AG10803 (cell line): ENCODE results near the gene TMEM178B.

Source experiments
- DNase-seq: peaks from one replicate; pipeline ENCODE4 v3.0.0; 2010; ENCODE audit warnings: low read depth
- H3K4me3 ChIP-seq: 2 replicates; pipeline ENCODE4 v1.5.1; 2011; ENCODE audit warnings: mild to moderate bottlenecking, low read length, control low read depth
- TF ChIP-seq, protein P1 (sequence below): conservative IDR thresholded peaks from 2 replicates; pipeline ENCODE4 v1.5.1; 2011; ENCODE audit warnings: mild to moderate bottlenecking, low read length, control low read depth, inconsistent platforms

Gene TMEM178B

DNA sequence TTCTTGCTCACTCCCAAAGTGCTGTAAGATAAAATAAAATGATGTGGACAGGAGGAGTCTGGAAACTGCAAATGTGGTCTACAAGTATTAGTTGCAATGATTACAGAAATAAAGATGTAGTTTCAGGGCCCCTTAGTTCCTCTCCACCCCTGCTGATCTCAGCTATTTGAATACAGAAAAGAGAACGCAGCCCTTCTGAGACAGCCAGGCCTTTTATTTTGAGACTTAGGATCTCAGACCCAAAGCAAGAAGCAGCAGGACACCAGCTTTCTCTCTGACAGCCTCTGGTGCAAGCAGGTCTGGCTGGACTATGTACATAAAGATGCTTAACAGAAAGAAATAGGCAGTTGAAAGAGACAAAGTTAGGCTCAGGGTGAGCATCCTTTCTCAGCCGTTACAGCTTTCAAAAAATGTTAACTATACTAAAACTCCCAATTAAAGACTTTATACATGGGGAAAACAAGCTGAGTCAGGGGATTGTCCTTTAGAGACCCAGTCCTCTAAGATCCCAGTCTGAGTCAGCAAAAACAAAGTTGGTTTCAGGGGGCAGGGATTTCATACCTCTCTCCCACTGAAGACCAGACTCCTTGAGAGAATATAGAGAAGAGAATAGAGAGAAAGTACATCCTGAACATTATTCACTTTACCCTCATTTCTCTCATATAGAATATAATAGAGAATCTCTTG lies 220.4 kb downstream of the TMEM178B start:
- no peak for DNase-seq
- no peak overlapping the region for H3K4me3 ChIP-seq
- TF ChIP-seq, protein P1, sequence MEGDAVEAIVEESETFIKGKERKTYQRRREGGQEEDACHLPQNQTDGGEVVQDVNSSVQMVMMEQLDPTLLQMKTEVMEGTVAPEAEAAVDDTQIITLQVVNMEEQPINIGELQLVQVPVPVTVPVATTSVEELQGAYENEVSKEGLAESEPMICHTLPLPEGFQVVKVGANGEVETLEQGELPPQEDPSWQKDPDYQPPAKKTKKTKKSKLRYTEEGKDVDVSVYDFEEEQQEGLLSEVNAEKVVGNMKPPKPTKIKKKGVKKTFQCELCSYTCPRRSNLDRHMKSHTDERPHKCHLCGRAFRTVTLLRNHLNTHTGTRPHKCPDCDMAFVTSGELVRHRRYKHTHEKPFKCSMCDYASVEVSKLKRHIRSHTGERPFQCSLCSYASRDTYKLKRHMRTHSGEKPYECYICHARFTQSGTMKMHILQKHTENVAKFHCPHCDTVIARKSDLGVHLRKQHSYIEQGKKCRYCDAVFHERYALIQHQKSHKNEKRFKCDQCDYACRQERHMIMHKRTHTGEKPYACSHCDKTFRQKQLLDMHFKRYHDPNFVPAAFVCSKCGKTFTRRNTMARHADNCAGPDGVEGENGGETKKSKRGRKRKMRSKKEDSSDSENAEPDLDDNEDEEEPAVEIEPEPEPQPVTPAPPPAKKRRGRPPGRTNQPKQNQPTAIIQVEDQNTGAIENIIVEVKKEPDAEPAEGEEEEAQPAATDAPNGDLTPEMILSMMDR, result no peak

DNA sequence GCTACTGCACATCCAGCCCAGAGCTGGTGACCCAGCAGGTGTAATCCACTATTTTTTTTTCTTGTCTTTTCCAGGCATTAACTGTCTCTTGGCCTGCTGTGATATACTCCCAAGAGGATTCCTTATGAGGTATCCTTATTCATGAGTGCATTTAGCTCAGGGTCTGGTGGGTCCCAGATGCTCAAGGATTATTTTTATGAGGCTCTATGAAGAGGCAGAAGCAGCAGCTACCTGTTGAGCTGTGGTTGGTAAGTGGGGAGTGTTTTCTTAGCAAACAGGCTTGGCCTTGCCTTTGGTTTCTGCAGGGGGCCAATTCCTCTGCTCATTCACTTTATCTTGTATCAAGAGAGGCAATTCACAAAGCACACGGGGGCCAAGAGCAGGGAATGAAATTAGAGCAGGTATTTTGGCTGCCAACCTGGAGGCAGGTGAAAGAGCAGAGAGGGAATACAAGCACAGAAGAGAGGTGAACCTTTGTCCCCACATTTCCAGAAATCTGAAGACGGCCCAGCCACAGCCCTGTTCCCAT lies 221.6 kb downstream of the TMEM178B start:
- TF ChIP-seq, protein P1, result no peak
- H3K4me3 ChIP-seq, result no peak overlapping the region
- no peak for DNase-seq

DNA sequence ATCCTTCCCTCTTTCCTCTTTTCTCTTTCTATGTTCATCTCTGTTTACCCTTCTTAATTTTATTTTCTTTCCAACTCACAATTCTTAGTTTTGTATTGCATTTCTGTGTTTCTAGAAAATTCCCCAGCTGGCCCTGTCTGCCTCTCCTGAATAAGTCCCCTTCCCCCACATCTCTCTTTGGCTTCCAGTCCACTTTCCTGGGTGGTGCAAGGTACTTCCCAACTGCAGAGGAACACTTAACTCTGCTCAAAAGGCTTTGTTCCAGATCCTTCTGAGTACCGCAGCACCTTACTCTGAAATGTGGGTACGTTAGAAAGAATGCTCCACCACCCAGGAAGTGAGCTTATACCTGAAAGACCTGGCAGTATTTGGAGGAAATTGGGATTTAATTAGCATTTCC lies 227.0 kb downstream of the TMEM178B start:
- H3K4me3 ChIP-seq, result no peak overlapping the region
- TF ChIP-seq, protein P1, result no peak

DNA sequence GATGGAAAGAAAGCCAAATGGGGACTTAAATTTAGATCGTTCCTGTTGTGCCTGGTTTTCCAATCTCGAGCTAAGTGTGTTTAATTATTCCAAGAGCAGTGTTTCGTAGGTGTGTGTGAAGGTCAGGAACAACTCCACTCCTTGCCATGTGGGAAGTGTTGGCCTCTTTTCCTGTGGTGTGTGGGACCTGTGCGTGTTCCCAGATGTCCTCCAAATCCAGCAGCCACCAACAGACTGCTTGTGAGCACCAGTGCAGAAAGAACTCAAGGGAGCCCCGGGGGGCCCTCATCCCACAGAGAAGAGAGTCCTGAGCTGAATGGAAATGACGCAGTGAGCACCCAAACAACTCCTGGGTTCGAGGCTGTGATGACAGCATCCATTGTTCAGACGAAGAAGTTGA lies 227.7 kb downstream of the TMEM178B start:
- TF ChIP-seq, protein P1, result no peak
- DNase-seq, result no peak
- no peak overlapping the region for H3K4me3 ChIP-seq

More for the DNA sequence above, 227.0 kb downstream of the TMEM178B start:
- no peak for DNase-seq

DNA sequence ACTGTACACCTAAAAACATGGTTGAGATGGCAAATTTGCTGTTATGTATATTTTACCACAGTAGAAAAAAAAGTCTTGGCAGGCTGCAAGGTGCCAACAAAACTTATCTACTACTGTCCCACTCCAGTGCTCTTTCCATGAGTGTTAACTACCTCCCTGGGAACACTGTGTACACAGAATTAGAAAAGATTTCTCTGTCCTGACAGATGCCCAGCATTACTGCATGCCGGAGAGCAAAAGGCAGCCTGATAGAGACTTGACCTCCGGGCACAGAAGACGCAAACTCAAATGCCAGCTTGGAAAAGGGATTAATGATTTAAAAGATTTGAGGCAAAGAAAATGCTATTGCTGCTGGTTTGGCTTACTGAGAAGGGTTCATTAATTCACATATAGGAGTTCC lies 228.8 kb downstream of the TMEM178B start:
- H3K4me3 ChIP-seq, result no peak overlapping the region
- no peak for DNase-seq
- TF ChIP-seq, protein P1, result no peak

DNA sequence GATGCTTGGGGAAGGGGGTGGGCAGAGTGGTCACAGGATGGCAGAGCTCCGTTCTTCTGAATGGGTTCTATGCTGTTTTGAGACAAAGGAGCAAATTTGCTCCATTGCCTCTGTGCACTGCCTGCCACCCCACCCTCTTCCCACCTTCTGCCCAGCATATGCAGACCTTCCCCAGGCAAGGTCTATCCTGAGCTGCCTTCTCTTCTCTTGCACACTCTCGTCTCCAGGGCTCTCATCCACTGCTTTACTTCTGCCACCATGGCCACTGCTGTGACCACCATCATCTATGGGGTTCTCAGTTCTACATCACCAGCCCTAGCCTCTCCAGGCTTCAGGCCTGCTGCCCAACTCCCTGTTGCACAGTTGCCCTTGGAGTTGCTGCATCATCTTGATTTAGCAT lies 230.4 kb downstream of the TMEM178B start:
- DNase-seq, result no peak

More for the DNA sequence above, 230.4 kb downstream of the TMEM178B start:
- TF ChIP-seq, protein P1, result no peak
- H3K4me3 ChIP-seq, result no peak overlapping the region
